SK-N-SH treated with all-trans-retinoic acid at 6 μM for 48 hours (cell line): ENCODE data around the gene LPGAT1.

Experiments used
- BACH2 ChIP-seq: fragments of 250-450 bp; sonication (Bioruptor Pico); IDR thresholded peaks from 2 replicates; pipeline ENCODE4 v1.9.0; 2021; ENCODE audit warnings: mild to moderate bottlenecking, borderline replicate concordance
- GLIS3 ChIP-seq: fragments of 250-450 bp; sonication (Bioruptor Pico); IDR thresholded peaks from 2 replicates; pipeline ENCODE4 v1.5.0; 2020; ENCODE audit warnings: mild to moderate bottlenecking, moderate library complexity
- OSR1 ChIP-seq: fragments of 250-450 bp; sonication (Bioruptor Pico); IDR thresholded peaks from 2 replicates; pipeline ENCODE4 v1.8.0; 2022; ENCODE audit warnings: moderate library complexity, mild to moderate bottlenecking, inconsistent platforms
- RARB ChIP-seq: fragments of 250-450 bp; sonication (Bioruptor Pico); IDR thresholded peaks from 2 replicates; pipeline ENCODE4 v1.8.0; 2021; ENCODE audit warnings: mild to moderate bottlenecking, moderate library complexity
- SNAI2 ChIP-seq: fragments of 250-450 bp; sonication (Bioruptor Pico); IDR thresholded peaks from 2 replicates; pipeline ENCODE4 v1.5.0; 2020; ENCODE audit warnings: mild to moderate bottlenecking, moderate library complexity
- ZC3H10 ChIP-seq: fragments of 250-450 bp; sonication (Bioruptor Pico); IDR thresholded peaks from 2 replicates; pipeline ENCODE4 v1.5.1; 2021; ENCODE audit warnings: mild to moderate bottlenecking, moderate library complexity
- ZFP3 ChIP-seq: fragments of 250-450 bp; sonication (Bioruptor Pico); IDR thresholded peaks from 2 replicates; pipeline ENCODE4 v1.5.0; 2020; ENCODE audit warnings: mild to moderate bottlenecking, moderate library complexity
- ZFP30 ChIP-seq: fragments of 450-650 bp; formaldehyde crosslinking; IDR thresholded peaks from 2 replicates; pipeline ENCODE4 v1.5.0; 2022; ENCODE audit warnings: mild to moderate bottlenecking, moderate library complexity
- ZNF565 ChIP-seq: fragments of 450-650 bp; formaldehyde crosslinking; conservative IDR thresholded peaks from 2 replicates; pipeline ENCODE4 v1.5.0; 2020; ENCODE audit warnings: low read depth, mild to moderate bottlenecking, moderate library complexity
- ZNF8 ChIP-seq: fragments of 450-650 bp; formaldehyde crosslinking; IDR thresholded peaks from 2 replicates; pipeline ENCODE4 v1.5.0; 2020; ENCODE audit warnings: mild to moderate bottlenecking, moderate library complexity
- TF ChIP-seq, protein P1 (sequence below): fragments of 250-450 bp; sonication (Bioruptor Pico); IDR thresholded peaks from 2 replicates; pipeline ENCODE4 v1.8.0; 2020; ENCODE audit warnings: mild to moderate bottlenecking, moderate library complexity, borderline replicate concordance
- TF ChIP-seq, protein P2 (sequence below): fragments of 250-450 bp; sonication (Bioruptor Pico); IDR thresholded peaks from 2 replicates; pipeline ENCODE4 v1.5.1; 2020; ENCODE audit warnings: low read depth, mild to moderate bottlenecking, moderate library complexity

DNA sequence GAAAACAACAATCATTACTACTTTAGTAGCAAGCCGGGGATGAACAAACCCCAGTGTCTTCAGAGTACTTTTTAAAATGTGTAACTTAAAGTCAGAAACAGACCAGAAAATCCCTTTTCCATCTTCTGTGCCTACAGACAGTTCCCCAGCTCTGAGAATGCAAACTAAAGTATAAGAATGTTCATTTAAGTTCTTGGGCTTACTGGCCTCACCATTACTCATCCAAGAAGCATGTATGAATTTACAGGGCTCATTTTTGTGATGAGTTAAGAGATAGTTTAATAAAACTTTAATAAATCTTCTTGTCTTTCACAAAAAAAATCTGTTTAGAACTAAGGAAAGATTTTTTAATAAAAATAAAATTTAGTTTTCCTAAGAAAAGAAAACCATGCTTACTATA, 4.6 kb downstream of the LPGAT1 start:
- no peak for TF ChIP-seq ZNF565 (CRISPR knock-in tag)
- no peak for TF ChIP-seq SNAI2 (CRISPR knock-in tag)
- no peak for TF ChIP-seq ZFP3 (CRISPR knock-in tag)
- no peak for TF ChIP-seq ZFP30 (CRISPR knock-in tag)
- TF ChIP-seq, protein P1, sequence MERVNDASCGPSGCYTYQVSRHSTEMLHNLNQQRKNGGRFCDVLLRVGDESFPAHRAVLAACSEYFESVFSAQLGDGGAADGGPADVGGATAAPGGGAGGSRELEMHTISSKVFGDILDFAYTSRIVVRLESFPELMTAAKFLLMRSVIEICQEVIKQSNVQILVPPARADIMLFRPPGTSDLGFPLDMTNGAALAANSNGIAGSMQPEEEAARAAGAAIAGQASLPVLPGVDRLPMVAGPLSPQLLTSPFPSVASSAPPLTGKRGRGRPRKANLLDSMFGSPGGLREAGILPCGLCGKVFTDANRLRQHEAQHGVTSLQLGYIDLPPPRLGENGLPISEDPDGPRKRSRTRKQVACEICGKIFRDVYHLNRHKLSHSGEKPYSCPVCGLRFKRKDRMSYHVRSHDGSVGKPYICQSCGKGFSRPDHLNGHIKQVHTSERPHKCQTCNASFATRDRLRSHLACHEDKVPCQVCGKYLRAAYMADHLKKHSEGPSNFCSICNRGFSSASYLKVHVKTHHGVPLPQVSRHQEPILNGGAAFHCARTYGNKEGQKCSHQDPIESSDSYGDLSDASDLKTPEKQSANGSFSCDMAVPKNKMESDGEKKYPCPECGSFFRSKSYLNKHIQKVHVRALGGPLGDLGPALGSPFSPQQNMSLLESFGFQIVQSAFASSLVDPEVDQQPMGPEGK (CRISPR knock-in tag), result no peak
- no peak for TF ChIP-seq OSR1 (CRISPR knock-in tag)
- no peak for TF ChIP-seq RARB (CRISPR knock-in tag)
- no peak for TF ChIP-seq GLIS3 (CRISPR knock-in tag)
- TF ChIP-seq ZC3H10 (CRISPR knock-in tag), result 0 out of 2 replicates have a peak, but pooled peaks have one; percentile 19
- no peak for TF ChIP-seq ZNF8
- no peak for TF ChIP-seq BACH2 (CRISPR knock-in tag)
- TF ChIP-seq, protein P2, sequence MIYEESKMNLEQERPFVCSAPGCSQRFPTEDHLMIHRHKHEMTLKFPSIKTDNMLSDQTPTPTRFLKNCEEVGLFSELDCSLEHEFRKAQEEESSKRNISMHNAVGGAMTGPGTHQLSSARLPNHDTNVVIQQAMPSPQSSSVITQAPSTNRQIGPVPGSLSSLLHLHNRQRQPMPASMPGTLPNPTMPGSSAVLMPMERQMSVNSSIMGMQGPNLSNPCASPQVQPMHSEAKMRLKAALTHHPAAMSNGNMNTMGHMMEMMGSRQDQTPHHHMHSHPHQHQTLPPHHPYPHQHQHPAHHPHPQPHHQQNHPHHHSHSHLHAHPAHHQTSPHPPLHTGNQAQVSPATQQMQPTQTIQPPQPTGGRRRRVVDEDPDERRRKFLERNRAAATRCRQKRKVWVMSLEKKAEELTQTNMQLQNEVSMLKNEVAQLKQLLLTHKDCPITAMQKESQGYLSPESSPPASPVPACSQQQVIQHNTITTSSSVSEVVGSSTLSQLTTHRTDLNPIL, result no peak
